C4-2B (cell line): ENCODE measurements around the gene GPD2.
"Not testable (repeated sequence)": the region's sequence is repeated elsewhere in the genome, so short reads cannot be mapped to it uniquely, and the experiment has no call there.

Source experiments
- H3K27ac ChIP-seq: fragments of 450-650 bp; 2 replicates; pipeline ENCODE4 v1.5.1; 2017
- ZFX ChIP-seq: fragments of 450-650 bp; IDR thresholded peaks from 2 replicates; pipeline ENCODE4 v1.6.1; 2017
- TF ChIP-seq, protein P1 (sequence below): fragments of 450-650 bp; conservative IDR thresholded peaks from 2 replicates; pipeline ENCODE4 v1.5.1; 2017; ENCODE audit warnings: mild to moderate bottlenecking

GPD2 gene

DNA sequence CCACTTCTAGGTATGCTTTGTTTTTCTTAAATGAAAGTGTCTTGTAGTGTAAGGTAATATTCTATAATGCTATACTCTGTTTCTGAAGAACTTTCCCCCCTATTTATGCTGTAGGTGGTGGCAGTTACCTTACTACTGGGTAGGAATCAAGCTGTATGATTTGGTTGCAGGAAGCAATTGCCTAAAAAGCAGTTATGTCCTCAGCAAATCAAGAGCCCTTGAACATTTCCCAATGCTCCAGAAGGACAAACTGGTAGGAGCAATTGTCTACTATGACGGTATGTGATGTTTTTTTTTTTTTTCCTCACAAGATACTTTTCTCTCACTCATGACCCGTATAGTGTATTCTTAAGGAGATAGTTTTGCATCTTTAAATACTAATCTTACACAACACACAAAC lies 77.0 kb downstream of the GPD2 start:
- TF ChIP-seq, protein P1, sequence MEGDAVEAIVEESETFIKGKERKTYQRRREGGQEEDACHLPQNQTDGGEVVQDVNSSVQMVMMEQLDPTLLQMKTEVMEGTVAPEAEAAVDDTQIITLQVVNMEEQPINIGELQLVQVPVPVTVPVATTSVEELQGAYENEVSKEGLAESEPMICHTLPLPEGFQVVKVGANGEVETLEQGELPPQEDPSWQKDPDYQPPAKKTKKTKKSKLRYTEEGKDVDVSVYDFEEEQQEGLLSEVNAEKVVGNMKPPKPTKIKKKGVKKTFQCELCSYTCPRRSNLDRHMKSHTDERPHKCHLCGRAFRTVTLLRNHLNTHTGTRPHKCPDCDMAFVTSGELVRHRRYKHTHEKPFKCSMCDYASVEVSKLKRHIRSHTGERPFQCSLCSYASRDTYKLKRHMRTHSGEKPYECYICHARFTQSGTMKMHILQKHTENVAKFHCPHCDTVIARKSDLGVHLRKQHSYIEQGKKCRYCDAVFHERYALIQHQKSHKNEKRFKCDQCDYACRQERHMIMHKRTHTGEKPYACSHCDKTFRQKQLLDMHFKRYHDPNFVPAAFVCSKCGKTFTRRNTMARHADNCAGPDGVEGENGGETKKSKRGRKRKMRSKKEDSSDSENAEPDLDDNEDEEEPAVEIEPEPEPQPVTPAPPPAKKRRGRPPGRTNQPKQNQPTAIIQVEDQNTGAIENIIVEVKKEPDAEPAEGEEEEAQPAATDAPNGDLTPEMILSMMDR = no peak
- TF ChIP-seq ZFX = no peak
- no peak overlapping the region for H3K27ac ChIP-seq

DNA sequence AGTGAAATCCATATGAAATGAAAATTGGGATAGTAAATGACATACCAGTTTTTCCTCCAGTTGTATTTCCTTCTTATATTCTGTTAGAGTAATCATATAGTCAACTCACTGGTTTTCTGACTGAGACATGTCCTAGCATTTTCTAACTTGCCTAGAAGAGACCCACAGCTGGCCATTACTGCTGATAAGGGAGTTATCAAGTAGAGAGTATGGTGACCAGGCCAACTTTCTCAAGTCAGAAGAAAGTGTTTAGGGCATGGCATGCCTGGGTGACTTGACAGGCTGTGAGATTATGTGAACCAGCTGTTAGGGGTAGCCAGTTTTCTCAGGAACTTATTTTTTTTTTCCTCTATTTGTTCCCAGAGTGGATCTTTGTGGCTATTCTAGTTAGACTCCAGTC lies 81.2 kb downstream of the GPD2 start:
- H3K27ac ChIP-seq = no peak overlapping the region
- no peak for TF ChIP-seq ZFX
- TF ChIP-seq, protein P1 = no peak

DNA sequence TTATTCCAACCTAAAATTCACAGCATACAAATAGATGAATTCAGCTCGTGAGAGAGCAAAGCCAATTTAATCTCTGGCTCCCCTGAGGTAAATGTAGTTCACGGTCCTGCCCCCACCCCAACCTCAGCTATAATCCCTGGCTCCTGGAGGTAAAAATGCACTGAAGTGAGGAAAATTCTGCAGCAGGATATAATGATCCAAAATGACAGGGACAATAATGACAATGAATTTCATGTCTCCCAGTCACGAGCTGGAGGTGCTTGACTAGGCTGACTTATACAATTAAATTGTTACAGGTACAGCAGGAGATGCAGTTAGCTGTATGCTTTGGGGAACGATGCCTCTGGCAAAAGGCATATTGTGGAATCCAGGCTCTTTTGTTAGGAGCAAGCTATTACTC lies 82.0 kb downstream of the GPD2 start:
- no peak overlapping the region for H3K27ac ChIP-seq
- no peak for TF ChIP-seq ZFX
- TF ChIP-seq, protein P1 = no peak

DNA sequence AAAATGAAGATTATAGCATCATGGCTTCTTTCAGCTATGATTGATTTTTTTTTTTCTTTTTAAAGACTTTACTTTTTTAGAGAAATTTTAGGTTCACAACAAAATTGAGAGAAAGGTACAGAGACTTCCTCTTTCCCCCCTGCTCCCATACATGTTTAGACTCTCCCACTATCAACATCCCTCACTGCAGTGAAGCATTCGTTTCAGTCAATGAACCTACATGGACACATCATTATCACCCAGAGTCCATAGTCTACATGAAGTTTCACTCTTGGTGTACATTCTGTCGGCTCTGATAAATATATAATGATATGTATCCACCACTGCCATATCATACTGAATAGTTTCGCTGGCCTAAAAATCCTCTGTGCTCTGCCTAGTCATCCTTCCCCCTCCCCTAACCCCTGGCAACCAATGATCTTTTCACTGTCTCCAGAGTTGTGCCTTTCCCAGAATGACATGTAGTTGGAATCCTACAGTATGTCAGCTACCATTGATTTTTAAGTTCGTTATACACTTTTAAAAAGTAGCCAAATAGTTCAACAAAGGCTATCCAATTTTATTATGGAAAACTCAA lies 86.8 kb downstream of the GPD2 start:
- TF ChIP-seq ZFX = no peak
- TF ChIP-seq, protein P1 = no peak
- H3K27ac ChIP-seq = no peak overlapping the region

DNA sequence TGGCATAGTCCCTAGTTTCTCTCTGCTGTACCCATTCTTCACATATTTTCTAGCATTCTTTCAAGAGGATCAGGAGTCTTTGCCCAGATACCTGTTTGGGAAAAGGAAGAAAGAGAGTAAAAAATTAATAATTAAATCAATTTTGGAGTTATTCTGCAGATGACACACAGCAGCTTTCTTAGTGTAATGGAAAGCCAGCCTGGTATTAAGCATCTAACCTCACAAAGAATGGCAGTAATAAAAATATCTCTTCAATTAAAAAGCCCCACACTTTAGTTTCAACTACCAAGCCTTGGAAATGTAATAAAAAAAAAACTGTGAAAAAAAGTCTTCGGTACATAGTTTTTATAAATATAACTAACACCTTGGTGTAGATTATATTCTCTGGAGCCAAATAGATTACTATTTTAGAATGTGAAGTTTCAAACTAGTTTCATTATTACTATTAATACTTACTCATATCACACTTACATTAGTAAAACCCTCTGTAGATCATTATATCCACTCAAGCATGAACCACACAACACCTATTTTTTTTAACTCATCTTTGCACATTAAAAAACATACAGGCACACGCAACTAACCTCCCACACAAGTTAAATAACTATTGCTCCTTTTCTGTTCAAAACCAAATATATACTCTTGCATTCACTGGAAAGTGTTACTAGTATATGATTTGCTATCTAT lies 90.9 kb downstream of the GPD2 start:
- no peak overlapping the region for H3K27ac ChIP-seq
- TF ChIP-seq ZFX = no peak
- TF ChIP-seq, protein P1 = no peak

DNA sequence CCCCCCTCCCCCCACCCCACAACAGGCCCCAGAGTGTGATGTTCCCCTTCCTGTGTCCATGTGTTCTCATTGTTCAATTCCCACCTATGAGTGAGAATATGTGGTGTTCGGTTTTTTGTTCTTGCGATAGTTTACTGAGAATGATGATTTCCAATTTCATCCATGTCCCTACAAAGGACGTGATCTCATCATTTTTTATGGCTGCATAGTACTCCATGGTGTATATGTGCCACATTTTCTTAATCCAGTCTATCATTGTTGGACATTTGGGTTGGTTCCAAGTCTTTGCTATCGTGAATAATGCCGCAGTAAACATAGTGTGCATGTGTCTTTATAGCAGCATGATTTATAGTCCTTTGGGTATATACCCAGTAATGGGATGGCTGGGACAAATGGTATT lies 92.4 kb downstream of the GPD2 start:
- not testable (repeated sequence) for H3K27ac ChIP-seq

DNA sequence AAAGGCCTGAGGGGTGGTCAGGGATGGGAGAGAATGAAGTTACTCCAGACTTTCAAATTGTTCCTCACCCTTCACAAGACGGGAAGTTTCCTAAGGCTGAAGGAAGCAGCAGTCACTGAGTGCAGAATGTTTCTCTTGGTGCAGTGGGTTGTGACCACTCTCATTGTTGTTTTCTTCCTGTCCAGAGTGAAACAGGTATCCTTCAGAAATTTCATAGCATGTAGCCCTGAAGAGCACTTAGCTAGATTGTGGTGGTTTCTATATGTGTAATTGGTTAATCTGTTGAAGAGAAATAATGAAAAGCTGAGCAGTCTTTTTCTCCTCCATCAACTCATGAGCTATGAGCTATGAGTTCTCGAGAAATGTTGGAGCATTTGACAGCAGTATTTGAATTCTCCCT lies 96.8 kb downstream of the GPD2 start:
- TF ChIP-seq ZFX = no peak
- TF ChIP-seq, protein P1 = no peak
- no peak overlapping the region for H3K27ac ChIP-seq

DNA sequence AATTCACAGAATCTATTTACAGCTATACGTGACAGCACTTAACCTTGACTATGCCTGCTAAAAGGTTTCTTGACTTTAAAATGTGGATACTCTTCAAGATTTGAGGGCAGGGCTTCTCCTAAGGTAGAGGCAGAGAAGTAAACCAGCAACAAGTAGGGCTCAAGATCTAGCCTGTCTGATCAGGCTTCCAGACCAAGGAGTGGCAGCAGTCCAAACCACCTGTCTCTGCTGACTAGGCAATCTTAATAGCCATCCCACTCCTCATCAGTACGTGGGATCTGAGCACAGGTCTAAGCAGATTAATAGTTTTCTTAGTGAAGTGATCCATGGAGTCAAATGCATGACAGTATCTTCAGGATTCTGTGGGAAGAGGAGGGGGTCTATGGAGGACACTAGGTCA lies 100.4 kb downstream of the GPD2 start:
- no peak for TF ChIP-seq ZFX
- TF ChIP-seq, protein P1 = no peak
- H3K27ac ChIP-seq = no peak overlapping the region
